Stimulated activated naive CD4-positive, alpha-beta T cell (primary cell): ENCODE measurements around the gene RPS15.
A peak's percentile ranks its signal among the peaks of the same experiment; 100 is the strongest.
"Not testable (repeated sequence)": the region's sequence is repeated elsewhere in the genome, so short reads cannot be mapped to it uniquely, and the experiment has no call there.

ENCODE experiments used
- DNase-seq, 6 experiments: peaks; one replicate each; lab custom pipeline; 2025; lab: John Stamatoyannopoulos, UW

Gene RPS15

GRCh38 chr19:1470305-1471009 lies 32.3 kb downstream of the RPS15 start:
- peak; percentile 42 to 67 (median 50) for DNase-seq

GRCh38 chr19:1471010-1471514 lies 32.9 kb downstream of the RPS15 start:
- DNase-seq, result peak in 3 of 6 experiments; percentile 15 to 37 (median 32)

GRCh38 chr19:1471515-1472160 lies 33.4 kb downstream of the RPS15 start:
- DNase-seq, result peak in 1 of 6 experiments; percentile 24

GRCh38 chr19:1472231-1473084 lies 34.3 kb downstream of the RPS15 start:
- no peak for DNase-seq

- DNase-seq, result no peak
Measured at GRCh38 chr19:1473085-1473851, 35.1 kb downstream of the RPS15 start.

GRCh38 chr19:1474011-1474764 lies 36.0 kb downstream of the RPS15 start:
- DNase-seq, result no peak

GRCh38 chr19:1474765-1475351 lies 36.7 kb downstream of the RPS15 start:
- no peak for DNase-seq

GRCh38 chr19:1475751-1476437 lies 37.7 kb downstream of the RPS15 start:
- DNase-seq, result no peak

GRCh38 chr19:1477056-1477455 lies 38.9 kb downstream of the RPS15 start:
- DNase-seq, result not testable (repeated sequence)

GRCh38 chr19:1478934-1479707 lies 40.9 kb downstream of the RPS15 start, which contains the start of gene C19orf25:
TSS of gene C19orf25 (minus strand) at chr19:1479215. CDS start at chr19:1478903, 312 bp downstream.
- DNase-seq, result peak; percentile 77 to 87 (median 82)

GRCh38 chr19:1481224-1481892 lies 43.2 kb downstream of the RPS15 start:
- no peak for DNase-seq

GRCh38 chr19:1481893-1482360 lies 43.7 kb downstream of the RPS15 start:
- DNase-seq, result no peak

- no peak for DNase-seq
Measured at GRCh38 chr19:1482361-1483130, 44.4 kb downstream of the RPS15 start.

GRCh38 chr19:1483131-1483978 lies 45.2 kb downstream of the RPS15 start:
- no peak for DNase-seq

- no peak for DNase-seq
Measured at GRCh38 chr19:1483979-1484428, 45.8 kb downstream of the RPS15 start.
